GM19351 (cell line): ENCODE data around the gene MRPL18.

Experiments
- ATAC-seq: cut with Tn5 transposase; IDR thresholded peaks from one replicate; pipeline ENCODE4 v1.9.1; 2021; ENCODE audit warnings: mild to moderate bottlenecking, moderate library complexity; ENCODE audit not compliant: unreplicated experiment

The MRPL18 gene

GRCh38 chr6:159837511-159837910, 47.2 kb downstream of the MRPL18 start:
- no peak for ATAC-seq

- ATAC-seq, result no peak
These were observed 47.9 kb downstream of the MRPL18 start for GRCh38 chr6:159838020-159838744.

- ATAC-seq, result no peak
These were observed 51.8 kb downstream of the MRPL18 start for GRCh38 chr6:159842035-159842434.

- no peak for ATAC-seq
These were observed 54.7 kb downstream of the MRPL18 start for GRCh38 chr6:159844737-159845645.
